GM12892 (cell line): ENCODE data around the gene HMCN1.

Source experiments
- DNase-seq: peaks from one replicate; pipeline ENCODE4 v3.0.0; 2011; ENCODE audit not compliant: insufficient read length
- FAIRE-seq: peaks from 2 replicates; lab custom pipeline; 2011; peaks lifted over from hg19 to GRCh38; lab: Jason Lieb, UNC
- POLR2A ChIP-seq: IDR thresholded peaks from 2 replicates; pipeline ENCODE4 v1.6.1; 2011; ENCODE audit warnings: low read depth, low read length, control low read depth
- POLR2AphosphoS5 ChIP-seq: IDR thresholded peaks from 2 replicates; pipeline ENCODE4 v1.6.1; 2011; ENCODE audit warnings: low read depth, low read length, control low read depth
- TAF1 ChIP-seq: IDR thresholded peaks from 2 replicates; pipeline ENCODE4 v1.6.1; 2011; ENCODE audit warnings: low read depth, mild to moderate bottlenecking, control low read depth, low read length, borderline replicate concordance

HMCN1 gene

GRCh38 chr1:185838111-185838510, 103.9 kb downstream of the HMCN1 start:
- no peak for DNase-seq
- FAIRE-seq: no peak
- TF ChIP-seq POLR2AphosphoS5: no peak
- no peak for TF ChIP-seq POLR2A

DNA sequence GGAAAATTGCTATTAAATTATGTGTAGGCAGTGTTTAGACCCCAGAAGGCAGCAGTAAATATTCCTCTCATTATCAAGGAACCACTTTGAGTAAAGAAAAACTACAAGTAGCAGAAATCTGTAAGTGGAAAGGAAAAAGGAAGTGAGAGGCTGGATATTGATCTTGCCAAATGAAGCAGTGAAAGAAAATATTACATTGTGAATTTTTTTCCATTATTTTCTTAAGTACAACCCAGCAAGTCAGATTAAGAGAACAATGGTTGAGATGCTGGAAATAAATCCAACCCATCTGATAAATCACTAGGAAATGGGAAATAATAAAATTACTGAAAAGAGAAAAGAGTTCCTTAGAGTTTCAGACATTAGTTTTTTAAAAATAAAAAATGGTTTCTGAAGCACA, 106.7 kb downstream of the HMCN1 start:
- TF ChIP-seq TAF1: no peak
- FAIRE-seq (no peak), DNase-seq (no peak)

DNA sequence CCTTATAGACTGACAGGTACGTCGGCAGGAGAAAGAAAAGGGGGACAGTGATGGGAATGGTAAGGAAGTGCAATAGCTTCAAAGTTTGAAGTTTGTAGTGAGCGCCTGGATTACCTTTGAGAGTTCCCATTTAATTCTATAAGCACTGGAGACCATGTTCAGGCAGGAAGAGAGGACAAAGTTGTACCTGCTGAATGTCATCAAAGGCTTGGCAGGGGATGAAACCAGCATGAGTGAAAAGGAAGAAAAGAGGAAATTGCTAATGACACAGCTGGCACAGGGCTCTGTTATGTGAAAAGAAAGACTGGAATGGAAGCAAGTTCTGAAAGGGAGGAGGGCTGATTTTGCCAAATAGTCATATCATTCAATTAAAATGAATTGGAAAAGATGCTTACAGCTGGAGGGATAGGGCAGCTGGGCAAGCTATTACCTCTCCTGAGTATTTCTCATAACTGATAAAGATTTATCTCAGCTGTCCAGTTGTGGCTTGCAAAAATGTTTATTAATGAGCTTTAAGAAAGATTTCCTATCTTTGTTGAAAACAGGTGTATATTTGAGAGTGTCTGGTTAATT, 109.2 kb downstream of the HMCN1 start:
- no peak for FAIRE-seq
- no peak for DNase-seq
- no peak for TF ChIP-seq TAF1
- no peak for TF ChIP-seq POLR2AphosphoS5
- TF ChIP-seq POLR2A: no peak

- DNase-seq: no peak
- TF ChIP-seq TAF1: no peak
- FAIRE-seq: no peak
Measured at GRCh38 chr1:185843986-185844385, 109.8 kb downstream of the HMCN1 start.

DNA sequence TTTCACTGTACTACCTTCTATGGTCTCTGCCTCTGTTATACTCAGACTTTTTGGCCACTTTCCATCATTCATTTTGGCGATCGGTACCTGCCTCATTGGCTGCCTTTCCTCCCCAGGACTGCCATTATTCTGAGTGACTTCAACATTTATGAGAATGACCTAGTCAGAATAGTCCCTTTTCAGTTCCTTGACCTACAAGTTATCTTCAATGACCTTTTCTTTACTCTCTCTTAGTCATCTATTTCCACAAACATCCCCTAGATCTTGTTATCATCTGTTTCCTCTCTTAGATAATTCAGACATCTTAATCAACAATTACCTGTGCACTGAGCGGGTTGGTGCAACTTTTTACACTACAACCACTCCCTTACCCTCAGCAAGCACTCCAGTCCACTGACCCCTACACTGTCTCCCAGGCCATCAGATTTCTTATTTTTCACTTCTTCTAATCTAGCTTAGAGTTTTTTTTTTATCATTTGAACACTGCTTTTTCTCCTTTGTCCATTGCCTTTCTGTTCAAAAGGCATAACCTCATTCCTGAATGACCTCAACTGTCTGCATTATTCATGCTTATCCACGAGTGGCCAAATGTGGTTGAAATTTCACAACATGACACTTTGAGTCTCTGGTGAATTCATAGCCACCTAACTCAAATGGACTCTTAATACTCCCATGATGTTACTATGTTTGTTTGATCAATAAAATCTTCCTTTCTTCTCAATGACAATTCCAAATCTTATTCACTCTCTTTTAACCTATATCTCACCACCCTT, 112.7 kb downstream of the HMCN1 start:
- no peak for DNase-seq
- TF ChIP-seq POLR2A (no peak), TAF1 (no peak), POLR2AphosphoS5 (no peak)
- no peak for FAIRE-seq

DNA sequence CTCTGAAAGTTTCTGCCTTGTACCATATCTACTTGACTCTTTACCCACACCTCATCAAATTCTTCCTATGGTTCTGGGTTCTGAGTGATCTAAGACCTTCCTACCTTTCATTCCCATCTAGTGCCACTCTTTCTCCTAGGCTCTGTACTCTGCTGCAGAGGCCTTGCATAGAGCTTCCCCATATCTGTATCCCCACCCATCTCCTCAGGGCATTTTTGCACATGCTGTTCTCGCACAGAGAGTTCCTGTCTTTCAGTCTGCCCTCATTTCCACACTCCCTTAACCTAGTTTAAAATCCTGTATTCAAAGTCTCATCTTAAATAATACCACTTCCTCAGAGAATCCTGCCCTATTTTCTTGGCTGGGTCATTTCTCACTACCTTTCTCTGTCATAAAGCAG, 114.8 kb downstream of the HMCN1 start:
- FAIRE-seq (no peak), DNase-seq (no peak)
- TF ChIP-seq TAF1 (no peak), POLR2A (no peak), POLR2AphosphoS5 (no peak)

GRCh38 chr1:185850366-185850765, 116.2 kb downstream of the HMCN1 start:
- no peak for FAIRE-seq
- no peak for TF ChIP-seq TAF1
- TF ChIP-seq POLR2A: no peak
- TF ChIP-seq POLR2AphosphoS5: no peak

GRCh38 chr1:185853739-185854138, 119.5 kb downstream of the HMCN1 start:
- FAIRE-seq: no peak
- no peak for DNase-seq

More at GRCh38 chr1:185850366-185850765, 116.2 kb downstream of the HMCN1 start:
- no peak for DNase-seq

DNA sequence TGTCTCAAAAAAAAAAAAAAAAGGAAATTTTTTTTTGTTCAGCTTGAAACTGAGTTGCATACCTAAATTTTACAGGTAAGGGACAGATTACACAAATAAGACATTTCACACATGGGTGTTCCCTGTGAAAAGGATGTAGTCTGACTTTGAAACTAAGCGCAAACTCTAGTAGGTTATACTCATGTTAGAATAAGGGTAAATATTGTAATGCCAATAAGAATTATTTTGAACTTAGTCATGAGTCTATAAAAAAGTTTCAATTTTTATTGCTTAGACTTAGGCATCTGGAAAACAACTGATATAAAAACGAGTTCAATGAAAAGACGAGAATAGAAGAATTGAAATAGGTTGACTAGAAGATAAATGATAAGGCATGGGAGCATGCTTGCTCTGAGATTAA, 122.3 kb downstream of the HMCN1 start:
- DNase-seq (no peak), FAIRE-seq (no peak)
- TF ChIP-seq POLR2A (no peak), TAF1 (no peak), POLR2AphosphoS5 (no peak)

More at GRCh38 chr1:185853739-185854138, 119.5 kb downstream of the HMCN1 start:
- TF ChIP-seq TAF1: no peak

- DNase-seq (no peak), FAIRE-seq (no peak)
- TF ChIP-seq POLR2AphosphoS5: no peak
- TF ChIP-seq POLR2A: no peak
- no peak for TF ChIP-seq TAF1
Measured at GRCh38 chr1:185857442-185857841, 123.3 kb downstream of the HMCN1 start.

DNA sequence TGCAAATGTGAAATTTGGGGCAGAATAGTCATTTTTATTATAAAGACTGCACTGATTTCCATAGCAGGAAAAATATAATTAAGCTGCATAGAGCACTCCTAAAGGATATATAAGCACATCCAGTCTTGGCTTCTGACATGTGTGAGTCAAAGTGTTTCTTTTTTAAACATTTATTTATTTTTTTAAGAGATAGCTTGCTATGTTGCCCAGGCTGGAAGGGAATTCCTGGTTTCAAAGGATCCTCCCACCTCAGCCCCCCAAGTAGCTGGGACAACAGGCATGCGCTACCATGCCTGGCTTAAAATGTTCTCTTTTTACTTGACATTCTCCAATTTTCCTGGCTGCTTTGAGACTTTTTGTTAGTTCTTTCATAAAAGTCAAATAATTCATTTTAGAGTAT, 126.1 kb downstream of the HMCN1 start:
- FAIRE-seq (no peak), DNase-seq (no peak)
- TF ChIP-seq TAF1 (no peak), POLR2A (no peak), POLR2AphosphoS5 (no peak)

DNA sequence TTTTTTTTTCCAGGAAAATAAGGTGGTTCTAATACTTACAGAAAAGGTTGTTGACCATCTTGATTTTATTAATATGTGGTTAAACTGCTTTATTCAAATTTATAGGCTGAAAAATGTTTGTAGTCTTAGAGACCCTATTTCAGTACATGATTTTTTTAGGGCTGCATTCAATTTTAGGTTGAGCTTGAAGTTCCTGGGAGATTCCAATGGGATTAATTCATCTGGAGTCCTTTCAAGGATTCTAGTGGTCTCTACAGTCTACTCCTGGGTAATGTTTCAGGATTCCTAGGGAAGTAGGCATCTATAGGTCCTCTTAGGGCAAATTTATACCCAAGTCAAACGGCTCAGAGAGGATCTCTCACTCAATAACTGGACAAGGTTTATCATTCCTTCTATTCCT, 126.7 kb downstream of the HMCN1 start:
- FAIRE-seq (no peak), DNase-seq (no peak)
- TF ChIP-seq POLR2A: no peak
- no peak for TF ChIP-seq TAF1
- TF ChIP-seq POLR2AphosphoS5: no peak

- FAIRE-seq (no peak), DNase-seq (no peak)
- no peak for TF ChIP-seq POLR2AphosphoS5
- no peak for TF ChIP-seq POLR2A
- no peak for TF ChIP-seq TAF1
Measured at GRCh38 chr1:185861630-185862029, 127.4 kb downstream of the HMCN1 start.
